ENCODE results near the gene PTGER2. TPM values are rescaled to one million over a fixed set of nuclear protein-coding genes. Genes with fewer than 3 reads are reported as not detected.

The PTGER2 gene, protein sequence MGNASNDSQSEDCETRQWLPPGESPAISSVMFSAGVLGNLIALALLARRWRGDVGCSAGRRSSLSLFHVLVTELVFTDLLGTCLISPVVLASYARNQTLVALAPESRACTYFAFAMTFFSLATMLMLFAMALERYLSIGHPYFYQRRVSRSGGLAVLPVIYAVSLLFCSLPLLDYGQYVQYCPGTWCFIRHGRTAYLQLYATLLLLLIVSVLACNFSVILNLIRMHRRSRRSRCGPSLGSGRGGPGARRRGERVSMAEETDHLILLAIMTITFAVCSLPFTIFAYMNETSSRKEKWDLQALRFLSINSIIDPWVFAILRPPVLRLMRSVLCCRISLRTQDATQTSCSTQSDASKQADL
- polyA plus RNA-seq (2011; rRNA removed) (56.9 and 70.7 TPM in 2 replicates), polyA minus RNA-seq (2011; rRNA and poly(A)+ RNA removed) (17.5 and 26.8 TPM in 2 replicates)

DNA sequence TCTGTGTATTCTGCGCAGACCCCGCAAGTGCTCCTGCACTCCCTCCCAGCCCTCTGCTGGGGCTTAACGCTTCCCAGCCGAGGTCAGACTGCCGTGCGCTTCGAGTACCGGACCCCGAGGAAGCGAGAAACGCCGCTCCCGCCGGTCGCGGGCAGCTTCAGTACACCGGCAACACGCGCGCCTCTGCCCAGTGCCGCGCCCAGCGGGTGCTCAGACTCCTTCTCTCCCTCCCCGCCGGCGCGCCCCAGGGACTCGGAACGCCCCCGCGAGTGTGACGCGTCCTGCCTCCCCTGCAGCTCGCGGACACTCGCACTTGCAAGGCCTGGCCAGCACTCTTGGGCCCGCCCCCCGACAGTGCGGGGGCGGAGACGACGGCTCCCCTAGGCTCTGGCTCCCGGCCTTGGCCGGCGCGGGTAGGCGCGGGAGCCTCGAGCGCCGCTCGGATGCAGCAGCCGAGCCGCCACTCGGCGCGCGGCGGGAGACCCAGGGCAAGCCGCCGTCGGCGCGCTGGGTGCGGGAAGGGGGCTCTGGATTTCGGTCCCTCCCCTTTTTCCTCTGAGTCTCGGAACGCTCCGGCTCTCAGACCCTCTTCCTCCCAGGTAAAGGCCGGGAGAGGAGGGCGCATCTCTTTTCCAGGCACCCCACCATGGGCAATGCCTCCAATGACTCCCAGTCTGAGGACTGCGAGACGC lies at the start of gene PTGER2:
PTGER2 (plus strand) TSS at position 410 of the 692 bp plus-strand sequence; CDS start at position 647, 237 bp downstream.
- H3K27ac ChIP-seq (ENCODE audit: low read depth, low read length) = peak within 1 kb of the TSS; percentile 70
- H3K9me3 ChIP-seq (ENCODE audit: control insufficient read depth, insufficient read depth, low read length) = no peaks in the 10 kb centered on the region
- TF ChIP-seq, protein P1, sequence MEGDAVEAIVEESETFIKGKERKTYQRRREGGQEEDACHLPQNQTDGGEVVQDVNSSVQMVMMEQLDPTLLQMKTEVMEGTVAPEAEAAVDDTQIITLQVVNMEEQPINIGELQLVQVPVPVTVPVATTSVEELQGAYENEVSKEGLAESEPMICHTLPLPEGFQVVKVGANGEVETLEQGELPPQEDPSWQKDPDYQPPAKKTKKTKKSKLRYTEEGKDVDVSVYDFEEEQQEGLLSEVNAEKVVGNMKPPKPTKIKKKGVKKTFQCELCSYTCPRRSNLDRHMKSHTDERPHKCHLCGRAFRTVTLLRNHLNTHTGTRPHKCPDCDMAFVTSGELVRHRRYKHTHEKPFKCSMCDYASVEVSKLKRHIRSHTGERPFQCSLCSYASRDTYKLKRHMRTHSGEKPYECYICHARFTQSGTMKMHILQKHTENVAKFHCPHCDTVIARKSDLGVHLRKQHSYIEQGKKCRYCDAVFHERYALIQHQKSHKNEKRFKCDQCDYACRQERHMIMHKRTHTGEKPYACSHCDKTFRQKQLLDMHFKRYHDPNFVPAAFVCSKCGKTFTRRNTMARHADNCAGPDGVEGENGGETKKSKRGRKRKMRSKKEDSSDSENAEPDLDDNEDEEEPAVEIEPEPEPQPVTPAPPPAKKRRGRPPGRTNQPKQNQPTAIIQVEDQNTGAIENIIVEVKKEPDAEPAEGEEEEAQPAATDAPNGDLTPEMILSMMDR (IDR thresholded peaks at IDR 0.05; ENCODE audit: low read depth, low read length) = no peak
- POLR2A ChIA-PET = interaction anchor here (0.6 to 1.6 kb wide), 7 partner anchors 52 to 1261 kb away, joined by 3 to 13 read pairs (median 3); partner anchors contain the start of gene NID2
- peak; percentile 92 for DNase-seq (ENCODE audit: low read depth, low spot score)
- CTCF ChIA-PET = interaction anchor here (1.0 kb wide), 1 partner anchor 160 kb away, joined by 3 read pairs; no protein-coding TSS in a partner anchor
- H3K27me3 ChIP-seq (ENCODE audit: control insufficient read depth, insufficient read depth, low read length) = no peaks in the 10 kb centered on the region
- H3K4me3 ChIP-seq (ENCODE audit: low read depth, low read length) = peak within 1 kb of the TSS; percentile 67

DNA sequence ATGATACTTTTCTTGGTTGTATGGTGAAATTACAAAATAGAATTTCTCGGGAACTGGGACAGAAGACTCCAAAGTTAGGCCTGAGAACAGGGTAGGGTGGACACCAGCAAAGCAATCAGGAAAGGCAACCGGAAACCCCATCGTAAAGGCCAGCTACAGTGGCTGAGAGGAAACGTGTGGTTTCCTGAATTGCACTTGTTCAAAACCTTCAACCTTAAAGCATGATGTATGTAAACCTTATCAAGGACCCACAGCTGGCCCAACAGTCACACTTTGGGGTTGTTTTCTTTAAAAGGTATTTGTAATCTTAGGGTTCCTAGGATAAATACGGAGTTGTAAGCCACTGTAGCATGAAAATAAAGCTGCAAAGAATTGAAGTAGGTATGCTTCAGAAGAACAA lies 48.9 kb upstream of the PTGER2 start:
- POLR2A ChIA-PET = interaction anchor here (0.6 kb wide), 1 partner anchor 96 kb away, joined by 3 read pairs; no protein-coding TSS in a partner anchor
- no peak for DNase-seq (ENCODE audit: low read depth, low spot score)

DNA sequence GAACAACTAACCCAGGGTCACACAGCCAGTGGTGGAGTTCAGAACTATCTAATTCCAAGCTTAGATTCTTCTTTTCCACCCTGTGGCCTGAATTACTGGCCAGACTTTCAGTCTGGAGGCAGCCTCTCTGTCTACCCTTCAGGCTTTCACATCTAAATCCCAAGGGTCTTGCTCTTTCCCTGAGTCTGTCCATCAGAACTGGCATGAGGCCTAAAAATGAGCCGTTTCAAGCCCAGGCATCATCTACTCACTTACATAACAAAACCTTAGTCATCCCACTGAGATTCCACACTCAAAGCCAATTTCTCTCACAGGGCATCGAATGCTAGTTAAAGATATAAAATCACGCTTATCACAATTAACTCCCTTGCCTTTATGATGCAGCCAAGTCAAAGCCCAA lies 47.9 kb upstream of the PTGER2 start:
- TF ChIP-seq, protein P1 (IDR thresholded peaks at IDR 0.05; ENCODE audit: low read depth, low read length) = no peak
- ChIA-PET CTCF (no interaction called here), POLR2A (interaction anchor here (0.6 kb wide), 1 partner anchor 97 kb away, joined by 3 read pairs; no protein-coding TSS in a partner anchor)
- Histone ChIP-seq H3K27ac (ENCODE audit: low read depth, low read length) (no peak overlapping the region), H3K4me3 (ENCODE audit: low read depth, low read length) (no peak overlapping the region), H3K27me3 (ENCODE audit: control insufficient read depth, insufficient read depth, low read length) (peaks cover 31% of the 10 kb centered on the region), H3K9me3 (ENCODE audit: control insufficient read depth, insufficient read depth, low read length) (no peaks in the 10 kb centered on the region; the same call in 1 of the 2 replicates)
- no peak for DNase-seq (ENCODE audit: low read depth, low spot score)

More for the DNA sequence above, 48.9 kb upstream of the PTGER2 start:
- CTCF ChIA-PET = no interaction called here
- H3K9me3 ChIP-seq (ENCODE audit: control insufficient read depth, insufficient read depth, low read length) = no peaks in the 10 kb centered on the region; the same call in 1 of the 2 replicates
- TF ChIP-seq, protein P1 (IDR thresholded peaks at IDR 0.05; ENCODE audit: low read depth, low read length) = no peak
- H3K4me3 ChIP-seq (ENCODE audit: low read depth, low read length) = no peak overlapping the region
- H3K27me3 ChIP-seq (ENCODE audit: control insufficient read depth, insufficient read depth, low read length) = peaks cover 31% of the 10 kb centered on the region
- H3K27ac ChIP-seq (ENCODE audit: low read depth, low read length) = no peak overlapping the region

DNA sequence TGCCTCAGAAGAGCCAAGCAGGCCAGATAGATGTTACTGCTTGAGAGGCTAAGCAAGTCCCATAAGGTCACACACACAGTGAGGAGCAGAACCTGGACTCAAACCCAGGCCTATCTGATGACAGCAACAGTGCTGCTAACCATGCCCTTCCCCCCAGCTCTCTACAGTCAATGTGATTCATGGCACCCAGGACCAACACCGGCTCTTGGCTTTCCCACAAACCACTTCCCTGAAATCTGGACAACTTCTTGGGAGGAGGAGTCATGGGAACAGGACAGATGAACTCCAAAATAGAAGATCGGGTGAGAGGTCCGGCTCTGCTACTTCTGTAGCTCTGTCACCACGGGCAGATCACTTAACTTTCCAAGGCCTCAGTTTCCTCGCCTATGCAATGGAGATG lies 47.3 kb upstream of the PTGER2 start:
- peaks cover 33% of the 10 kb centered on the region for H3K27me3 ChIP-seq (ENCODE audit: control insufficient read depth, insufficient read depth, low read length)
- ChIA-PET POLR2A (no interaction called here), CTCF (no interaction called here)
- no peak overlapping the region for H3K27ac ChIP-seq (ENCODE audit: low read depth, low read length)
- DNase-seq (ENCODE audit: low read depth, low spot score) = no peak
- no peak overlapping the region for H3K4me3 ChIP-seq (ENCODE audit: low read depth, low read length)
- TF ChIP-seq, protein P1 (IDR thresholded peaks at IDR 0.05; ENCODE audit: low read depth, low read length) = no peak
- no peaks in the 10 kb centered on the region; the same call in 1 of the 2 replicates for H3K9me3 ChIP-seq (ENCODE audit: control insufficient read depth, insufficient read depth, low read length)
